Mesothelial cell of epicardium (in vitro differentiated cells): Measurements from ENCODE around the gene LRRC3C. TPM values are rescaled to one million over a fixed set of nuclear protein-coding genes. Genes with fewer than 3 reads are reported as not detected.
A peak's percentile ranks its signal among the peaks of the same experiment; 100 is the strongest.
"Not testable (repeated sequence)": the region's sequence is repeated elsewhere in the genome, so short reads cannot be mapped to it uniquely, and the experiment has no call there.

Experiments
- DNase-seq, 2 experiments: peaks; one replicate each; pipeline ENCODE4 v3.0.0; 2021; ENCODE audit warnings: low spot score in 2 of 2; ENCODE audit not compliant: unreplicated experiment in 2 of 2
- H3K27ac Mint-ChIP-seq: 2 replicates; pipeline ENCODE4 v1.8.0; 2021; ENCODE audit warnings: mixed read lengths
- H3K27me3 Mint-ChIP-seq: 2 replicates; pipeline ENCODE4 v1.8.0; 2021; ENCODE audit warnings: low read depth, mixed read lengths
- H3K36me3 Mint-ChIP-seq: 2 replicates; pipeline ENCODE4 v1.8.0; 2021; ENCODE audit warnings: mixed read lengths
- H3K4me1 Mint-ChIP-seq: 2 replicates; pipeline ENCODE4 v1.8.0; 2021; ENCODE audit warnings: mixed read lengths
- H3K4me3 Mint-ChIP-seq: 2 replicates; pipeline ENCODE4 v1.8.0; 2021; ENCODE audit warnings: mild to moderate bottlenecking, moderate library complexity, mixed read lengths
- H3K9me3 Mint-ChIP-seq: 2 replicates; pipeline ENCODE4 v1.8.0; 2021; ENCODE audit warnings: mixed read lengths
- total RNA-seq: library from RNA; stranded (reverse); gene quantifications from 3 replicates; pipeline ENCODE4 v1.2.1, GENCODE V29; 2021
- TF ChIP-seq, protein P1 (sequence below): fragments of 200-600 bp; sonication (generic); IDR thresholded peaks from one replicate; pipeline ENCODE4 v1.5.0; 2021; ENCODE audit warnings: antibody characterized with exemption; ENCODE audit not compliant: unreplicated experiment

The LRRC3C gene, protein sequence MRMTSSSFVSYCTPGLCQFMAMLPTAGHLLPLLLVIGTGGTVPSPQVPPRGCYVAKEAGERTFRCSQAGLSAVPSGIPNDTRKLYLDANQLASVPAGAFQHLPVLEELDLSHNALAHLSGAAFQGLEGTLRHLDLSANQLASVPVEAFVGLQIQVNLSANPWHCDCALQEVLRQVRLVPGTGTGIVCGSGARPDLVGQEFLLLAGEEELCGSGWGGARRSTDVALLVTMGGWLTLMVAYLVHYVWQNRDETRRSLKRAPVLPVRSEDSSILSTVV
- not detected in 3 replicates for total RNA-seq

- H3K27ac Mint-ChIP-seq = peak within 1 kb of the TSS; percentile 96
- peaks cover 9% of the 10 kb centered on the region for H3K36me3 Mint-ChIP-seq
- peak; percentile 90 to 97 for DNase-seq
- H3K4me1 Mint-ChIP-seq = peaks cover 43% of the 10 kb centered on the region
- TF ChIP-seq, protein P1, sequence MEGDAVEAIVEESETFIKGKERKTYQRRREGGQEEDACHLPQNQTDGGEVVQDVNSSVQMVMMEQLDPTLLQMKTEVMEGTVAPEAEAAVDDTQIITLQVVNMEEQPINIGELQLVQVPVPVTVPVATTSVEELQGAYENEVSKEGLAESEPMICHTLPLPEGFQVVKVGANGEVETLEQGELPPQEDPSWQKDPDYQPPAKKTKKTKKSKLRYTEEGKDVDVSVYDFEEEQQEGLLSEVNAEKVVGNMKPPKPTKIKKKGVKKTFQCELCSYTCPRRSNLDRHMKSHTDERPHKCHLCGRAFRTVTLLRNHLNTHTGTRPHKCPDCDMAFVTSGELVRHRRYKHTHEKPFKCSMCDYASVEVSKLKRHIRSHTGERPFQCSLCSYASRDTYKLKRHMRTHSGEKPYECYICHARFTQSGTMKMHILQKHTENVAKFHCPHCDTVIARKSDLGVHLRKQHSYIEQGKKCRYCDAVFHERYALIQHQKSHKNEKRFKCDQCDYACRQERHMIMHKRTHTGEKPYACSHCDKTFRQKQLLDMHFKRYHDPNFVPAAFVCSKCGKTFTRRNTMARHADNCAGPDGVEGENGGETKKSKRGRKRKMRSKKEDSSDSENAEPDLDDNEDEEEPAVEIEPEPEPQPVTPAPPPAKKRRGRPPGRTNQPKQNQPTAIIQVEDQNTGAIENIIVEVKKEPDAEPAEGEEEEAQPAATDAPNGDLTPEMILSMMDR = no peak
- no peaks in the 10 kb centered on the region for H3K27me3 Mint-ChIP-seq
- no peaks in the 10 kb centered on the region for H3K9me3 Mint-ChIP-seq
- H3K4me3 Mint-ChIP-seq = peak within 1 kb of the TSS; percentile 82
These were observed at the start of gene LRRC3C, which contains the start of gene ORMDL3 for GRCh38 chr17:39927101-39927928. Gene LRRC3C, plus strand, starts transcription at chr17:39927732. Its CDS starts 13,792 bp downstream, at chr17:39941524. Gene ORMDL3, minus strand, starts transcription at chr17:39927601. Its CDS starts 3,398 bp downstream, at chr17:39924203.

GRCh38 chr17:39886102-39886501, 41.4 kb upstream of the LRRC3C start:
- H3K36me3 Mint-ChIP-seq, H3K9me3 Mint-ChIP-seq, DNase-seq, H3K27ac Mint-ChIP-seq, H3K4me1 Mint-ChIP-seq, H3K4me3 Mint-ChIP-seq: not testable (repeated sequence)
- H3K27me3 Mint-ChIP-seq = peaks cover 71% of the 10 kb centered on the region

GRCh38 chr17:39887078-39887477, 40.5 kb upstream of the LRRC3C start:
- Mint-ChIP-seq H3K9me3 (peaks cover 3% of the 10 kb centered on the region), H3K27ac (no peak overlapping the region), H3K36me3 (no peaks in the 10 kb centered on the region), H3K4me3 (no peak overlapping the region), H3K4me1 (no peaks in the 10 kb centered on the region), H3K27me3 (peaks cover 74% of the 10 kb centered on the region)
- TF ChIP-seq, protein P1 = no peak
- no peak for DNase-seq

- Mint-ChIP-seq H3K9me3 (peaks cover 3% of the 10 kb centered on the region), H3K36me3 (no peaks in the 10 kb centered on the region), H3K4me1 (no peaks in the 10 kb centered on the region), H3K27me3 (peaks cover 76% of the 10 kb centered on the region), H3K4me3 (no peak overlapping the region), H3K27ac (no peak overlapping the region)
- TF ChIP-seq, protein P1 = no peak
- no peak for DNase-seq
These were observed 38.3 kb upstream of the LRRC3C start for GRCh38 chr17:39889200-39889599.

GRCh38 chr17:39894681-39895376, 32.7 kb upstream of the LRRC3C start:
- Mint-ChIP-seq H3K36me3 (no peaks in the 10 kb centered on the region), H3K9me3 (peaks cover 7% of the 10 kb centered on the region), H3K27me3 (peaks cover 31% of the 10 kb centered on the region), H3K4me3 (no peak overlapping the region), H3K27ac (peak overlapping the region; percentile 39), H3K4me1 (peaks cover 9% of the 10 kb centered on the region)
- TF ChIP-seq, protein P1 = no peak
- DNase-seq = no peak
